ENCODE results near the gene MYO9A.
"Not testable (repeated sequence)": the region's sequence is repeated elsewhere in the genome, so short reads cannot be mapped to it uniquely, and the experiment has no call there.

MYO9A gene

DNA sequence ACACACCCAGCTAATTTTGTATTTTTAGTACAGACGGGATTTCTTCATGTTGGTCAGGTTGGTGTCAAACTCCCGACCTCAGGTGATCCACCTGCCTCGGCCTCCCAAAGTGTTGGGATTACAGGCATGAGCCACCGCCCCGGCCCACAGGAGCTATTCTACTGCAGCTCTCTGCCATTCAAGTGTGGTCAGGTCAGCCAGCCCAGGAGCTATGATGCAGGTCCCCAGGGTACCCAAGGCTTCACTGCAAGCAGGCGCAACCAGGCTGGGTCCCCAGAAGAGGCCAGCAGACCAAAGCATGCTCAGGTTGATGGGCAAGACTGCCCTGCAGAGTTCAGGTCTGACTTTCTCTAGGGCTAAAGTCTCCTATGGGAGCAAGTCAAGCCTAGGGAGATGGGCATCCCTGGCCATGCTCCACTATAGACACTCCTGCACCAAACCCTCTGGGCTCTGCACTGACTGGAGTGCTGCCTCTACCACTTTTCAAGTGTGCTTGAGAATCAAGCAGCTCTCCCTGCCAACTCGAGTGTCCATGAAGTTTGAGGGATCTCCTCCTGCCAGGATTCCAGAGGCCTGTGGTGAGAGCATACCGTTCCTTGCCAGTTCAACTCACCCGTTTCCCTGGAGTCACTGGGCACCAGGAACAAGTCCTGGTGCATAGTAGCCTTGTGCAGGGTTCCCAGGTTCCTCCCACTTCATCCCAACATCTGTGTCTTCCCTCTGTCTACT, 30.9 kb downstream of the MYO9A start:
- no peak for DNase-seq

DNA sequence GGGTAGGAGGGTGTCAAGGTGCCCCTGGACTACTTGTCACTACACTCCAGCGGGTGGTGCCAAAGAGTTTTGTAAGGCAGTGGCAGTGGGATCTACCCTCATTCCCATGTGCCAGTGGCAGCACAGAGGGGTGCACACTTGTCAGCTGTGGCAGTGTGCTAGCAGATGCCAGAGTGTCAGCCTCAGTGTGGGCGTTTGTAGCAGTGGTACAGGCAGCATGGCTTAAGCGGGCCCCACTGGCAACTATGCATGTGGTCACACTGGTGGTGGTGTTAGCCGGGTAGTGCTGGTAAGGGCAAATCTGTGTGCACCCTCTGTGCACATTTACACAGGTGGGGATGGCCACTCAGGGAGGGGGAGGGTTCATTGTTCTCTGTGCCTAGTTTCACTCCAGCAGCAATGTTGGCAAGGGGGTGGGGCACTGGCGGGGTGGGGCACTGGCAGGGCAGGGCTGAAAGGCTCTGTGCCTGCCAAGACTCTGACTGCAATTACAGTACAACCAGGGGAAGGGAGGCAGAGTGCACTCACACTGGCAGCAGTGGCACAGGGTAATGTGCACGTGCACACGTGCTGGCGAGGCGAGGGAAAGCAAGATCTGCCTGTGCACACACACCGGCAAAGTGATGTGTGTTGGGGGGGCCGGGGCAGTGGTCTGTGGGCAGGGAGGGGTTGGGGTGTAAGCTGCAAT, 31.8 kb downstream of the MYO9A start:
- no peak for DNase-seq

DNA sequence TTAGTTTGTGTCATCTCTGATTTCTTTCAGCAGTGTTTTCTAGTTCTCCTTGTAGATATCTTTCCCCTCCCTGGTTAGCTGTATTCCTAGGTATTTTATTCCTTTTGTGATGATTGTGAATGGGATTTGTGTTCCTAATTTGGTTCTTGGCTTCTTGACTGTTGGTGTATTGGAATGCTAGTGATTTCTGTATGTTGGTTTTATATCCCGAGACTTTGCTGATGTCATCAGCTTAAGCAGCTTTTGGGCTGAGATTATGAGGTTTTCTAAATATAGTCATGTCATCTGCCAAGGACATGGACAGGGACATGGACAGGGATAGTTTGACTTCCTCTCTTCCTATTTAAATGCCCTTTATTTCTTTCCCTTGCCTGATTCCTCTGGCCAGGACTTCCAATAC, 35.8 kb downstream of the MYO9A start:
- no peak for DNase-seq

DNA sequence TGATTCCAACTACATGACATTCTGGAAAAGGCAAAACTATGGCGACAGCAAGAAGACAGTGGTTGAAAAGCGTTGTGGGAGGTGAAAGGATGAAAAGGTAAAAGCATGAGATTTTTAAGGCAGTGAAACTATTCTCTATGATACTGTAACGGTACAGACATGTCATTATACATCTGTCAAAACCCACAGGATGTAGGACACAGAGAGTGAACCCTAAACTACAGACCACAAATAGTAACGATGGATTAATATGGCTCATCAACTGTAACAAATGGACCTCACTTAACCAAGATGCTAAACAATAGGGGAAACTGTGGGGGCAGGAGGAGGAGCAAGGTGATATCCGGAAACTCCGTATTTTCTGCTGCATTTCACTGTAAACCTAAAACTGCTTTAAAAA, 39.1 kb downstream of the MYO9A start:
- DNase-seq = no peak

DNA sequence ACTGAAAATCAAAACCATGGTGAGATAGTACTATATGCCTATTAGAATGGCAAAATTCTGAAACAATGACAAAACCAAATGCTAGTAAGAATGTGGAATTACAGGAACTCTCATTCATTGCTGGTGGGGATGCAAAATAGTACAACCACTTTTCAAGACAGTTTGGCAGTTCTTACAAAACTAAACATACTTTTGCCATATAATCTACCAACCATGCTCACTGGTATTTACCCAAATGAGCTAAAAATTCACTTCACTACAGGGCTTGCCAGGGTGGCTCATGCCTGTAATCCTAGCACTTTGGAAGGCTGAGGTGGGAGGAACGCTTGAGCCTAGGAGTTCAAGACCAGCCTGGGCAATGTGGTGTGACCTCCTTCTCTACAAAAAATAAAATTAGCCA, 40.0 kb downstream of the MYO9A start:
- DNase-seq = no peak

DNA sequence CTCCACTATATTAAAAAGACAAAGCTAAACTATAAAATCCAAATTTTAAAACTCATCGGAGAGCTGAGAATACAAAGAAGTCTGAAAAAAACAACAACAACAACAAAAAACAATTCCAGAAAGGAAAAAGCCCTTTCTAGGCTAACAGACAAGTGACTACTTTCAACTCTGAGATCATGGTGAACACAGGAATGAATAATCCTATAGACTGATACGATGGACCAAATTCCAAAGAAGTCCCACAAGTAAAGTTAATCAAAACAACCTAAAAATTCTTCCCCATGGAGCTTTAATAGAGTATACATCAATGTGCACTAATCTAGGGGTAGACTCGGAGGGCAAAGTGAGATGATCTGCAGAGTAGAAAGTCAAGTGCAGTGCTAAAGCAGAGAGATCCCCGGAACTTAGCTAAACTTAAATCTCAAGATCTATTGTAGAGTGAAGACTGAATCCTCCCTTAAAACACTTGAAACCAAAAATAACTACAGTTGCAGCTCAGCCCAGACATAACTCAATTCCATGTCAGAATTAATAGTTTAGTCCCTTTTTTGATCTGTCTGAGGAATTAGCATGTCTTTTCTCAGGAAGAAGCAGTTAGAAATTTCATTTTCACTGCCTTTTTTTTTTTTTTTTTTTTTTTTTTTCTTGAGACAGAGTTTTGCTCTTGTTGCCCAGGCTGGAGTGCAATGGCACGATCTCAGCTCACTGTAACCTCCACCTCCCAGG, 43.5 kb downstream of the MYO9A start:
- no peak for DNase-seq

DNA sequence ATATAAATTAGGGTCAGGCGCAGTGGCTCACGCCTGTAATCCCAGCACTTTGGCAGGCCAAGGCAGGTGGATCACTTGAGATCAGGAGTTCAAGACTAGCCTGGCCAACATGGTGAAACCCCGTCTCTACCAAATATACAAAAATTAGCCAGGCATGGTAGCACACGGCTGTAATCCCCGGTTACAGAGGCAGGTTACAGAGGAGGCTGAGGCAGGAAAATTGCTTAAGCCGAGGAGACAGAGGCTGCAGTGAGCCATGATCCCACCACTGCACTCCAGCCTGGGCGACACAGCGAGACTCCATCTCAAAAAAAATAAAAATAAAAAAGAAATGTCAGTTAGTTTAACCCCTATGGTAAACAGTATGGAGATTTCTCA, 46.5 kb downstream of the MYO9A start:
- not testable (repeated sequence) for DNase-seq

DNA sequence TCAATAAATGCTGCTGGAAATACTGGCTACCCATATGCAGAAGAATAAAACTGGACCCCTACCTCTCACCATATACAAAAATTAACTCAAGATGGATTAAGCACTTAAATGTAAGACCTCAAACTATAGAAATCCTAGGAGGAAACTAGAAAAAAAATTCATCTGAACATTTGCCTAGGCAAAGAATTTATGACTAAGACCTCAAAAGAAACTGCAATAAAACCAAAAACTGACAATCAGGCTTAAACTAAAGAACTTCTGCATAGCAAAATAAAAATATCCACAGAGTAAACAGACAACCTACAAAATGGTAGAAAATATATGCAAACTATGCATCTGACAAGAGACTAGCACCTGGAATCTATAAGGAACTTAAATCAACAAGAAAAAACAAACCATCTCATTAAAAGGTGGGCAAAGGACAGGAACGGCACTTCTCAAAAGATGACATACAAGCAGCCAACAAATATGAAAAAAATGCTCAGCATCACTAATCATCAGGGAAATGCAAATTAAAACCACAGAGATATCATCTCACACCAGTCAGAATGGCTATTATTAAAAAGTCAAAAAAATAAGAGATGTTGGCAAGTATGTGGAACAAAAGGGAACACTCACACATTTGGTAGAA, 47.0 kb downstream of the MYO9A start:
- DNase-seq = no peak

DNA sequence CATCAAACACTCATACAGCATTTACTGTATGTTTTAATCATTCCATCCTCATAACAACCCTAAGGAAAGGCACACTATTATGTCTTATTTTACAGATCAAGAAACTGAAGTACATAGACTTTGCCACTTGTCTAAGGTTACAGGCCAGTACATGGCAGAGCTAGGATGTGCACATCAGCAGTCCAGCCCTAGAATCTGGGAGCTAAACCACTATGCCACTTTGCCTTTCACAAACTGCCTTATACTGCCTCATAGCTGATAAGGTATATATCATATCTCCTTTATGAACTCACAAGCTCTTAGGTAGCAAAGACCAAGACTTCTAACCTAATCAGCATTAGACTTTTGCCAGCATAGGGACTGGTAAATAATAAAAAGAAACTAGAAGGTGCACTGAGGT, 49.1 kb downstream of the MYO9A start:
- no peak for DNase-seq

DNA sequence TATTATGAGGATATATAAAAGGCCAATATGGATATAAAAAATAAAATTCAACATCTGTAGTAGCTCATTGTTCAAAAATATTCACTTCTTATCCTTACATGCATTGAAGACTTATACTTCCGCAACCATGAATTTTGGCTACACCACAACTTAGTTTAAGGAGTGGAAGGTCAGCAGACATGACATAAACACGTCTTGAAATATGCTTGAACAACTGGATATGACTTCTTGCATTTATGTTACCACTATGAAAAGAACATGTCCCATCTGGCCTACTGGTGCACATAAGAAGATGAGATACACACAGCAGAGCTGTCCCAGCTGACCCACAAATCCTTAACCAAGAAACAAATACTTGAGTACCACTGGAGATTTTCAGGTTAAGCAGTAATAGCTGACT, 52.1 kb downstream of the MYO9A start:
- no peak for DNase-seq

DNA sequence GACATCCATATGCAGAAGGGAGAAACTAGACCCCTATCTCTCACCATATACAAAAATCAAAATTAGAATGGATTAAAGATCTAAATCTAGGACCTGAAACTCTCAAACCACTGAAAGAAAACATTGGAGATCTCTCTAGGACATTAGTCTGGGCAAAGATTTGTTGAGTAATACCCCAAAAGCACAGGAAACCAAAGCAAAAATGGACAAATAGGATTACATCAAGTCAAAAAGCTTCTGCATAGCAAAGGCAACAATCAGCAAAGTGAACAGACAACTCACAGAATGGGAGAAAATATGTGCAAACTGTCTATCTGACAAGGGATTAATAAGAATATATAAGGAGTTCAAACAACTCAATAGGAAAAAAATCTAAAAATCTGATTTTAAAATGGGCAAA, 54.8 kb downstream of the MYO9A start:
- DNase-seq = no peak

DNA sequence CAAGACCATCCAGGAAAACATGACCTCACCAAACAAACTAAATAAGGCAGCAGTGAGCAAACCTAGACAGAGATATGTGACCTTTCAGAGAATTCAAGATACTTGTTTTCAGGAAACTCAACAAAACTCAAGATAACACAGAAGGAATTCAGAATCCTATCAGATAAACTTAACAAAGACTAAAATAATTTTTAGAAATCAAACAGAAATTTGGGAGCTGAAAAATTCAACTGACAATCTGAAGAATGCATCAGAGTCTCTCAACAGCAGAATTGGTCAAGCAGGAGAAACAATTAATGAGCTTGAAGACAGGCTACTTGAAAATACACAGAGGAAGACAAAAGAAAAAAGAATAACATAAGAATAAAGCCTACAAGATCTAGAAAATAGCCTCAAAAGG, 55.6 kb downstream of the MYO9A start:
- no peak for DNase-seq

DNA sequence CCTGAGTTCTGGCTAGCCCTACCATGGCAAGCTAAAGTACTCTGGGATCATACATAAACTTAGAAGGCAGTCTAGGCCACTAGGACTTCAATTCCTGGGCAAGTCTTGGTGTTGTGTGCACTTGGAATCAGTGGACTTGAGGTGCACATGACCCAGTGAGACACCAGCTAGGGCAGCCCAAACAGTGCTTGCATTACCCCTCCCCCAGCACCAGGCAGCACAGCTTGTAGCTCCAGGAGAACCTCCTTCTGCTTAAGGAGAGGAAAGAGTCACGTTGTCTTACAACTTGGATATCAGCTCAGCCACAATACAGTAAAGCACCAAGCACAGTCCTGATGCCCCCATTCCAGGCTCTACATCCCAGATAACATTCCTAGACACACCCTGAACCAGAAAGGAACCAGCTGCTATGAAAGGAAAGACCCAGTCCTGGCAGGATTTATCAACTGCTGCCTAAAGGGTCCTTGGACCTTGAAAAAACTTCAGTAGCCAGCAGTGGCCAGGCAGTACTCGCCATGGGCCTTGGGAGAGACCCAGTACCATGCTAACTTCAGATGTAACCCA, 57.2 kb downstream of the MYO9A start:
- no peak for DNase-seq

DNA sequence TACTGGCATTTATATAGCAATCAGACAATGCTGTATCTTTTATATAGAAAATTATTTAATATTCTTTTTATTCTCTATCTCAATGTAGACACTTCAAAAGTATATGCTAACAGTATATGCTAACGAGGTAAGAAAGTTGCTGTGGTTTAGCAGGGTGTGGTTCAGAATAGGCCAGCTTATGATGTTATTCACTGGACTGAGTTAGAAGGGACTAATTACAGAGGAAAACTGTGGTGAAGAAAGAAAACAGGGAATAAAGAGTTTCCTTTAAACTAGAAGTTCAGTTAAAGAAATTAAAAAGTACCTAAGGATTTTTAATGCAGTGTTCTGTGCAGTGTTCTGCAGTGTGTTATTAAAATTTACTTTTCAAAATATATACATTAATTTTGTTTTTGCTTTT, 59.4 kb downstream of the MYO9A start:
- DNase-seq = no peak

DNA sequence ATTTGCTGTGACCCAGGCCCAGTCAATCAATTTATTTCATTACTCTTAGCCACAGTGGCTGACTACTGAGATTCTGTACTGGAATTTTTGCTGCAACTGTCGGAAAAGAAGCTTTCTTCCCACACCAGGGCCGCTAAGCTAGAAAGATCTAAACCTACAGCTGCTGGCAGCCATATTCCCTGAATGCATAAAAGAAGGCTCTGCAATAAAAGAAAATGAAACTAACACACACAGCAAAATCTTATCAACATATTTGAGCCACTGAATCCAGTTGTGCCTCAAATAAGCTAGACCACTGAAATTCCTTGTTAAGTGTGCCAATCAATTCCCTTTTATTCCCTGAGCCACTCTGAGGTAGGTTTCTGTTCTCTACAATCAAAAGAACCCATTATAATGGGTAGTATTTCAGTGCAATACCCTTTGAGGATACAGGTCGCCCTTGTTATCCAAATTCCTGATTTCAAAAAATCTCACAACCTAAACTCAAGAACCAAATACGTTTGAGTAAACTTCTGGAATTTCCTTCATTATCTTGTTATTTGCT, 60.3 kb downstream of the MYO9A start:
- no peak for DNase-seq

DNA sequence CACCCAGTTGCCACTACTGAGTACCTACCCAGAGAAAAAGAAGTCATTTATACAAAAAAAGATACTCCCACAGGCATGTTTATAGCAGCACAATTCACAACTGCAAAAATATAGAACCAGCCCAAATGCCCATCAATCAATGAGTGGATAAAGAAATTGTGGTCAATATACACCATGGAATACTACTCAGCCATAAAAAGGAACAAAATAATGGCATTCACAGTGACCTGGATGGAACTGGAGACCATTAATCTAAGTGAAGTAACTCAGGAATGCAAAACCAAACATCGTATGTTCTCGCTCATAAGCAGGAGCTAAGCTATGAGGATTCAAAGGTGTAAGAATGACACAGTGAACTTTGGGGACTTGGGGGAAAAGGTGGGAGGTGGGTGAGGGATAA, 61.7 kb downstream of the MYO9A start:
- not testable (repeated sequence) for DNase-seq

DNA sequence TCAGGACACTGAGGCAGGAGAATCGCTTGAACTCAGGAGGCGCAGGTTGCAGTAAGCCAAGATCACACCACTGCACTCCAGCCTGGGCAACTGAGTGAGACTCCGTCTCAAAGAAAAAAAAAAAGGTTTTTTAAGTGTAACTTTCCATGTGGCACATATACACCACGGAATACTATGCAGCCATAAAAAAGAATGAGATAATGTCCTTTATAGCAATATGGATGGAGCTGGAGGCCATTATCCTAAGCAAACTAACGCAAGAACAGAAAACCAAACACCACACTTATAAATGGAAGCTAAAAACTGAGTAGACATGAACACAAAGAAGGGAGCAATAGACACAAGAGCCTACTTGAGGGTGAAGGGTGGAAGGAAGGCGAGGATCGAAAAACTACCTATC, 64.7 kb downstream of the MYO9A start:
- not testable (repeated sequence) for DNase-seq

DNA sequence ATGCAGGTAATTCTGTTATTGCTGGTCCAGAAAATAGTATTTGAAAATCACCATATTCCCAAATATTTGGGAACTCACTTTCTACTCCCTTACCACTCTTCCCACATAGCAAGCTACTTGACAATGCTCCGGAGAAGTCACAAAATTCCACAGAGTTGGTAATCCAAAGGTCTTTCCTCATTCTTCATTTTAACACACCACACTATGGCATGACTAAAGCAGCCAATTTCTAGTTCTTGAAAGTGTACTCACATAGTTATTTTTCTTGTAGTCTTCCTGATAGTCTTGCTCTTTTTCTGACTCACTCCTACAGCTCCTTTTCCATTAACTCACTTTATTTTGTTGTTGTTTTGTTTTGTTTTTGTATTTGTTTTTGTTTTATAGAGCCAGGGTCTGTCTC, 67.2 kb downstream of the MYO9A start:
- DNase-seq = no peak

DNA sequence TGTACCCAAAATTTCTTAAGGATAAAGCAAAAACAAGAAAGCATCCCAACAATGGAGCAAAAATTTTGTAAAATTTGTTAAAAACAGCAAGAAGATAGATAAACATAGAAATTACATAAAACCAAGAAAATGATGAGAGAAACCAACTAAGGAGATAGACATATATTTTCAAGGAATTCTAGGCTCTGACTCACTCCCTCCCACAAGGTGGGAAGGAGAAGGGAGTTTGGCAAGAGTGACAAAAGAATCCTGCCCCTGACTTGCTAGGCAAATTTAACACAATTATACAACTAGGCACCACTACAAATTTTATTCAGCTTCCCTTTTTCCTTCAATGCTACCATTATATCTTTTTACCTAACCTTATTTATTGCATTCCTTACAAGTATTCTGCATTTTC, 70.9 kb downstream of the MYO9A start:
- no peak for DNase-seq

DNA sequence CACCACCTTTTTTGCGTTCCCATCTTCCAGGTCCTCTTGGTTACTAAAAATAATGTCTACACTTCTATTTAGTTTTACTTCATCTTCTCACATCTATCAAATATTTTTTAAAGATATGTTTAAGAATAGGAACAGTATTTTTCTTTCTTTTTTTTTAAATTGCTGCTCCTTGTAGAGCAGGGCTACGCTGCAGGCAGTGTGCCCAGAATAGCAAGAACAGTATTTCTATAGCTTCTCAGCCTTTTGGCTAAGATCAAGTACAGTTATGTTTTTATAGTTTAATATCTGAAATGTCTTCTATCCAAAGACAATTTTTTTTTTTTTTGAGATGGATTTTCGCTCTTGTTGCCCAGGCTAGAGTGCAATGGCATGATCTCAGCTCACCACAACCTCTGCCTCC, 73.0 kb downstream of the MYO9A start:
- no peak for DNase-seq

DNA sequence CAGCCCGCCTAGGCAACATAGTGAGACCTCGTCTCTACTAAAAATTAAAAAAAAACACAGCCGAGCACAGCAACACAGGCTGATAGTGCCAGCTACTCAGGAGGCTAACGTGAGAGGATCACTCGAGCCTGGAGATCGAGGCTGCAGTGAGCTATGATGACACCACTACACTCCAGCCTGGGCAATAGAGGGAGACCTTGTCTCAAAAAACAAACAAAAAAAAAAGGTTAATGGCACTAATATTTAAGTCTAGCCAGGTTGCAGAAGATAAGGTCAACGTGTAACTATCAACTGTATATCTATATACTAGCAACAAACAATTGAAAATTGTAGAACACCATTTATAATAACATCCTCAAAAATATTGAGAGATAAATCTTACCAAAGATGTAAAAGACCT, 75.1 kb downstream of the MYO9A start:
- DNase-seq = no peak

DNA sequence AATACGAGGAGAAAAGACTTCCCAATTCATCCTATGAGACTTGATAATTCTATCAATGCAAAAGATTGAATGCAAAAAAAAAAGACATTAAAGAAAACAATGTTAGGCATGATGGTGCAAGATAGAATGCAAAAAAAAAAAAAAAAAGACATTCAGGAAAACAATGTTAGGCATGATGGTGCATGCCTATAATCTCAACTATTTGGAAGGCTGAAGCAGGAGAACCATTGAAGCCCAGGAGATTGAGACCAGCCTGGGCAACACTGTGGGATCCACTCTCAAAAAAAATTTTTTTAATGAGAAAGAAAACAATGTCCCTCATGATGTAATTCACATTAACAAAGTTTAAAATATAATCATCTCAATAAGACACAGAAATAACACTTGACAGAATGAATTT, 75.9 kb downstream of the MYO9A start:
- DNase-seq = no peak

DNA sequence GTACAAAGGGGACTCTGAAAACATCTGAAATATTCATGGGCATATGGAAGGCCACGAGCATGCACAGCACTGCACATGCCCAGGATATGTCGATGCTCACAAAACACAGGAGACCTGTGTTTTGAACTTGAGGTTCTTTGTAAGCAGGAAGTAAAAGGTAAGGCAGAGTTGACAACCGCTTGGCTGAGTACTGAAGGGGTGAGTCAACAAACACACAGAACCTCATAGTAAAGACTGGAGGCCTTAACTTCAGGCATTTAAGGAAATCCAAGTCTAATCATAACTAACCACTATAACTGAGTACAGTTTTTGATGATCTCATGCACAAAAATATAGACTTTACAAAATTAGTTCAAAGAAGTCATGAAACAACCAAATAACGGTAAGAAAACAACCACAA, 80.6 kb downstream of the MYO9A start:
- DNase-seq = no peak

Measured in NCI-H345 (cell line).